Uterus (tissue), 2 donors: Measurements from ENCODE around the gene GIMAP1.
"Not testable (repeated sequence)": the region's sequence is repeated elsewhere in the genome, so short reads cannot be mapped to it uniquely, and the experiment has no call there.

ENCODE experiments used
- CTCF ChIP-seq, 4 experiments: fragments of 200-600 bp in 2 of 4; fragments of 450-650 bp in 2 of 4; sonication (generic) in 2 of 4; IDR thresholded peaks; one replicate each; pipeline ENCODE4 v1.5.1; 2016 to 2019; ENCODE audit warnings: antibody characterized with exemption in 4 of 4, mild to moderate bottlenecking in 2 of 4, moderate library complexity in 1 of 4
- POLR2A ChIP-seq, 2 donors: fragments of 450-650 bp; IDR thresholded peaks; one replicate each; pipeline ENCODE4 v1.6.1; 2016; ENCODE audit warnings: antibody characterized with exemption in 2 of 2, mild to moderate bottlenecking in 1 of 2, moderate library complexity in 1 of 2

- not testable (repeated sequence) for TF ChIP-seq POLR2A, CTCF (IDR thresholded peaks at IDR 0.05)
Measured at GRCh38 chr7:150678601-150679000, 37.8 kb upstream of the GIMAP1 start.
